Measurements from ENCODE around the gene TAF12. TPM values are rescaled to one million over a fixed set of nuclear protein-coding genes. Genes with fewer than 3 reads are reported as not detected.

Gene TAF12
- total and polyA plus RNA-seq, 10 of the 15 experiments (the other 5 are each of a cell fraction or from before 2014, with no cell fraction given): 18.3 to 43.3 (median 28.6) TPM

GRCh38 chr1:28666806-28667205 lies 23.9 kb upstream of the TAF12 start (continued):
- TF ChIP-seq BMI1 (IDR thresholded peaks at IDR 0.05; ENCODE audit: borderline replicate concordance): no peak
- no peak for TF ChIP-seq MLLT1 (IDR thresholded peaks at IDR 0.05)
- TF ChIP-seq PAX8 (IDR thresholded peaks at IDR 0.05): no peak
- TF ChIP-seq TARDBP (IDR thresholded peaks at IDR 0.05; ENCODE audit: borderline replicate concordance): no peak
- TF ChIP-seq RELA (IDR thresholded peaks at IDR 0.05; ENCODE audit: borderline replicate concordance, partially characterized antibody): no peak
- TF ChIP-seq GATAD2B (conservative IDR thresholded peaks at IDR 0.05; ENCODE audit: low read depth): no peak

- Histone ChIP-seq H3K27ac (ENCODE audit: control insufficient read depth, insufficient read depth) (no peak overlapping the region), H3K4me1 (ENCODE audit: control insufficient read depth, insufficient read depth, low read length) (no peaks in the 10 kb centered on the region), H3K36me3 (ENCODE audit: control insufficient read depth in 2 of 2, insufficient read depth in 2 of 2, low read length in 1 of 2) (no peaks in the 10 kb centered on the region), H3K9me3 (replicated peaks; ENCODE audit: control insufficient read depth, insufficient read depth, low read length) (no peaks in the 10 kb centered on the region), H3K79me2 (ENCODE audit: control insufficient read depth, insufficient read depth, low read length) (peaks cover 5% of the 10 kb centered on the region), H3K27me3 (replicated peaks in 1 of 2; ENCODE audit: control insufficient read depth in 2 of 2, insufficient read depth in 2 of 2, low read length in 1 of 2) (no peaks in the 10 kb centered on the region), H3K4me2 (ENCODE audit: control insufficient read depth, insufficient read depth) (no peak overlapping the region), H3K4me3 (no peak overlapping the region), H3K9ac (ENCODE audit: control insufficient read depth, insufficient read depth, low read length) (no peak overlapping the region), H4K20me1 (ENCODE audit: control insufficient read depth, insufficient read depth) (no peaks in the 10 kb centered on the region), H2AFZ (ENCODE audit: control insufficient read depth, low read depth, low read length) (no peak overlapping the region)
- POLR2A ChIA-PET: interaction anchor here (0.7 to 1.1 kb wide), 3 partner anchors 23 to 72 kb away, joined by 4 read pairs; no protein-coding TSS in a partner anchor
- 55% methylated on average over 7 of the region's 7 CpGs for WGBS (ENCODE audit: insufficient coverage, insufficient replicate concordance, low lambda C conversion rate, missing lambda C conversion rate)
- no peak for DNase-seq (ENCODE audit: low read depth, low spot score)
- no TSS peak for BruUV-seq (replicated peaks)
- in situ Hi-C loops (cut with MboI): no loop called here
- SMC1A ChIA-PET (ENCODE audit: uncharacterized antibody, unreplicated experiment): no interaction called here
- CTCF ChIA-PET: no interaction called here
- no peak for FAIRE-seq
- RAD21 ChIA-PET (ENCODE audit: unreplicated experiment): interaction anchor here (1.1 kb wide), 1 partner anchor 21 kb away, joined by 3 read pairs; the partner anchor contains the start of gene TAF12
- no peak for ATAC-seq
- intact Hi-C loops (cut with micrococcal nuclease; ENCODE audit: unreplicated experiment): no loop called here
- TF ChIP-seq HCFC1 (IDR thresholded peaks at IDR 0.05; ENCODE audit: low read length) (no peak), ZBTB4 (CRISPR knock-in tag; IDR thresholded peaks at IDR 0.05) (no peak), MTA2 (IDR thresholded peaks at IDR 0.05; ENCODE audit: low read depth) (no peak), MYC (IDR thresholded peaks at IDR 0.05; ENCODE audit: insufficient read depth, insufficient read length, insufficient replicate concordance, low read length, severe bottlenecking) (no peak), MAX (IDR thresholded peaks at IDR 0.05; ENCODE audit: low read depth, low read length) (no peak), JUNB (IDR thresholded peaks at IDR 0.05) (no peak), CBX3 (IDR thresholded peaks at IDR 0.05; ENCODE audit: borderline replicate concordance, low read depth) (no peak), IKZF2 (IDR thresholded peaks at IDR 0.05) (no peak), E4F1 (IDR thresholded peaks at IDR 0.05; ENCODE audit: borderline replicate concordance, partially characterized antibody) (no peak), BCL11A (IDR thresholded peaks at IDR 0.05; ENCODE audit: low read depth, low read length) (no peak), STAT1 (conservative IDR thresholded peaks at IDR 0.05) (no peak)
These were observed 21.1 kb upstream of the TAF12 start for GRCh38 chr1:28663871-28664470.

All from GM12878 (cell line).